ENCODE data around the gene SCO1. TPM values are rescaled to one million over a fixed set of nuclear protein-coding genes. Genes with fewer than 3 reads are reported as not detected.

SCO1 gene
- total and polyA plus RNA-seq, 8 donors = 3.3 to 12.4 (median 9.4) TPM

DNA sequence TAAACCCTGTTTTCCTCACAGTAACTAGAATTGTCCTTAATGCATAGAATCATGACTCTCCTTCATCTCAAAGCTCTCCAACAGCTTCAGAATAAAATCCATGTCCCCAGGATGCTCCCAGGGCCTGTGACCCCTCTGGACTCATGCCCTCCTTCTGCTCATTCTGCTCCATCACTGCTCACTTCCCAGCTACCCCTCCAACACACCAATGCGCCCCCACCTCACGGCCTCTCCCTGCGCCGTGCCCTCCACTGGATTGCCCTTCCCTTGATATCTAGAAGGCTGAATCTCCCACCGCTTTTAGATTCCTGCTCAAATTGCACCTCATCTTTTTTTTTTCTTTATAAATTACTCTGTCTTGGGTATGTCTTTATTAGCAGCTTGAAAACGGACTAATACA, 45.1 kb upstream of the SCO1 start:
- no peak for DNase-seq
- TF ChIP-seq, protein P1, sequence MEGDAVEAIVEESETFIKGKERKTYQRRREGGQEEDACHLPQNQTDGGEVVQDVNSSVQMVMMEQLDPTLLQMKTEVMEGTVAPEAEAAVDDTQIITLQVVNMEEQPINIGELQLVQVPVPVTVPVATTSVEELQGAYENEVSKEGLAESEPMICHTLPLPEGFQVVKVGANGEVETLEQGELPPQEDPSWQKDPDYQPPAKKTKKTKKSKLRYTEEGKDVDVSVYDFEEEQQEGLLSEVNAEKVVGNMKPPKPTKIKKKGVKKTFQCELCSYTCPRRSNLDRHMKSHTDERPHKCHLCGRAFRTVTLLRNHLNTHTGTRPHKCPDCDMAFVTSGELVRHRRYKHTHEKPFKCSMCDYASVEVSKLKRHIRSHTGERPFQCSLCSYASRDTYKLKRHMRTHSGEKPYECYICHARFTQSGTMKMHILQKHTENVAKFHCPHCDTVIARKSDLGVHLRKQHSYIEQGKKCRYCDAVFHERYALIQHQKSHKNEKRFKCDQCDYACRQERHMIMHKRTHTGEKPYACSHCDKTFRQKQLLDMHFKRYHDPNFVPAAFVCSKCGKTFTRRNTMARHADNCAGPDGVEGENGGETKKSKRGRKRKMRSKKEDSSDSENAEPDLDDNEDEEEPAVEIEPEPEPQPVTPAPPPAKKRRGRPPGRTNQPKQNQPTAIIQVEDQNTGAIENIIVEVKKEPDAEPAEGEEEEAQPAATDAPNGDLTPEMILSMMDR (IDR thresholded peaks at IDR 0.05) = no peak

DNA sequence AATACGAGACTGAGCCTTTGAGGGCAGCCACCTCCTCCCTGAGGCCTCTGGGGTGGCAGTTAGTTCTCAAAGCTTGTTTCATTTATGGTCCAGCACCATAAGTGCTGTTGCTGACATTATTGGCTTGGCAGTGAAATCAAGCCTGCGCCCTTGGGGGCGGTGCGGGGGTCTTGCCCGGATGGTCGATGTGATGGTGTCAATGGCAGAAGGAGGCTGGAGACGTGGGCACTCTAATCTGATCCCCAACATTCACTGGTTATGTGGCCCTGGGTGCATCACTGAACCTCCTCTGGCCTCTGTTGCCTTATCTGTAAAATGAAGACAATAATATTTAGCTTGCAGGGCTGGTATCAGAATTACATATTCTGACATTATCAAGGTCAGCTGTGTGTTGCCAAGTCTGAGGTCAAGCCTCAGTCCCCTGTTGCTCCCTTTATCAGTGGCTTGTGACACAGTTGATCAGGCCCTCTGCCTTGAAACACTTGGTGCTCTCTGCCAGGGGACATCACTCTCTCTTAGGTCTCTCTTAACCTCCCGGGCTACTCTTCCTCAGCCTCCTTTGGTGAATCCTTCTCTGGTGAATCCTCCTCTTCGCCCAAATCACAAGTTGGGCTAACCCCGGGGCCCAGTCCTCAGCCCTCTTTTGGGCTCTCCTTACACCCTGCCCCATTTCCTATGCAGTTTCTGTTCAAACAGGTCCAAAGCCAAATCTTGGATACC, 44.2 kb upstream of the SCO1 start:
- no peak for ATAC-seq
- FAIRE-seq = no peak
- intact Hi-C loops (cut with DNase I) = no loop called here

More for the DNA sequence above, 45.1 kb upstream of the SCO1 start:
- intact Hi-C loops (cut with DNase I) = no loop called here
- no peaks in the 10 kb centered on the region for H3K27me3 ChIP-seq
- no peak for ATAC-seq
- H3K4me1 ChIP-seq = peaks cover 0 to 7% (median 3%) of the 10 kb centered on the region in 3 donors
- H3K27ac ChIP-seq = no peak overlapping the region
- no peak for FAIRE-seq
- H3K9me3 ChIP-seq = no peaks in the 10 kb centered on the region
- H3K4me3 ChIP-seq = no peak overlapping the region
- H3K36me3 ChIP-seq = no peaks in the 10 kb centered on the region
- 94% methylated on average over 6 of the region's 6 CpGs for WGBS, 2 donors

DNA sequence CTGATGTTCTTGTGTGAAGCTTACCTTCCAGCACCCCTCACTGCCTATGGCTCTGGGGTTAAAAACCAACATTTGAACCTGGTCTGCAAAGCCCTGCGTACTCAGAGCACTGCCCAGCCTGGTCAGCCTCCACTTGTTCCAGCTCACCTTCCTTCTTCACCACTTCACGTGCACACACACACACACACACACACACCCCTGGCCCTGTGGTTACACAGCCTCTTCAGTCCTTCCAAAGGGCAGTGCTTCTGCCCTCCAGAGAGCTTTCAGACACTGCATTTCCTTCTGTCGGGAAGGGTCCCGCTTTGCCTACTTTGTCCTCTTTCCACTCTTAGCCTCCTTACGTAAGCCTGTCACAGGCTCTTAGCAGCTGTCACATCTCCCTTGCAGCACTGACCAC, 42.1 kb upstream of the SCO1 start:
- WGBS, 2 donors = 88 to 90% methylated on average over 5 of the region's 5 CpGs
- TF ChIP-seq, protein P1 (IDR thresholded peaks at IDR 0.05) = no peak
- H3K4me1 ChIP-seq = peaks cover 0 to 11% (median 4%) of the 10 kb centered on the region in 3 donors
- ATAC-seq = no peak
- no peaks in the 10 kb centered on the region for H3K9me3 ChIP-seq
- H3K27ac ChIP-seq = no peak overlapping the region
- FAIRE-seq = no peak
- H3K36me3 ChIP-seq = no peaks in the 10 kb centered on the region
- no peak overlapping the region for H3K4me3 ChIP-seq
- intact Hi-C loops (cut with DNase I) = loop anchor here in 1 of 3 donors (5.0 kb wide), 1 partner anchor 108 kb away; no protein-coding TSS in a partner anchor
- DNase-seq = no peak
- H3K27me3 ChIP-seq = no peaks in the 10 kb centered on the region

More for the DNA sequence above, 44.2 kb upstream of the SCO1 start:
- no peak overlapping the region for H3K27ac ChIP-seq
- peaks cover 0 to 11% (median 4%) of the 10 kb centered on the region in 3 donors for H3K4me1 ChIP-seq
- TF ChIP-seq, protein P1 (IDR thresholded peaks at IDR 0.05) = no peak
- no peak overlapping the region for H3K4me3 ChIP-seq
- no peaks in the 10 kb centered on the region for H3K9me3 ChIP-seq
- DNase-seq = no peak
- H3K27me3 ChIP-seq = no peaks in the 10 kb centered on the region
- no peaks in the 10 kb centered on the region for H3K36me3 ChIP-seq
- 90 to 92% methylated on average over 10 of the region's 10 CpGs for WGBS, 2 donors

DNA sequence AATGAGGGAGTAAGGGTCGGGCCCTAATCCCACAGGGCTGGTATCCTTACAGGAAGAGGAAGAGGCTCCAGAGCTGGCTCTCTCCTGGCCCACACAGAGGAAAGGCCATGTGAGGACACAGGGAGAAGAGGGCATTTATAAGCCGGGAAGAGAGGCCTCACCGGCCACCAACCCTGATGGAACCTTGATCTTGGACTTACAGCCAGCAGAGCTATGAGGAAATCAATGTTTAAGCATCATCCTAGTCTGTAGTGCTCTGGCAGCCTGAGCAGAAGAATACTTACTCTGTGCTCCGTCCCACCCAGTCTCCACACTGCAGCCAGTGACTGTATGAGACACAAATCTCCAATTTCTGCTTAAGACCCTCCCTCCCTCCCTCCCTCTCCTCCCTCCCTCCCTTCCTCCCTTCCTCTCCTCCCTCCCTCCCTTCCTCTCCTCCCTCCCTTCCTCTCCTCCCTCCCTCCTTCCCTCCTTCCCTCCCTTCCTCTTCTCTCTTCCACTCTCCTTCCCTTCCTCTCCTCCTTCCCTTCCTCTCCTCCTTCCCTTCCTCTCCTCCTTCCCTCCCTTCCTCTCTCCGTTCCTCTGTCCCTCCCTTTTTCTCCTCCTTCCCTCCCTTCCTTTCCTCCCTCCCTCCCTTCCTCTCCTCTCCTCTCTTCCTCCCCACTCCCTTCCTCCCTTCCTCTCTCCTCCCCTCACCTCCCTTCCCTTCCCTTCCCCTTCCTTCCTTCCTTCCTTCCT, 41.4 kb upstream of the SCO1 start:
- ATAC-seq (peak in 1 of 4 donors; percentile 13), FAIRE-seq (no peak), DNase-seq (no peak)
- intact Hi-C loops (cut with DNase I) = loop anchor here in 1 of 3 donors (5.0 kb wide), 1 partner anchor 109 kb away; no protein-coding TSS in a partner anchor
- Histone ChIP-seq H3K36me3 (no peaks in the 10 kb centered on the region), H3K9me3 (no peaks in the 10 kb centered on the region), H3K4me3 (no peak overlapping the region), H3K4me1 (peaks cover 0 to 11% (median 4%) of the 10 kb centered on the region in 3 donors), H3K27me3 (no peaks in the 10 kb centered on the region), H3K27ac (no peak overlapping the region)
- WGBS, 2 donors = 64 to 68% methylated on average over 5 of the region's 5 CpGs
- TF ChIP-seq, protein P1 (IDR thresholded peaks at IDR 0.05) = no peak

Measured in pancreas (tissue), 10 donors.